HEK293 (cell line): ENCODE data around the gene ZFHX2.

Source experiments
- CTCF ChIA-PET: fragments of 350-600 bp; formaldehyde crosslinking; extraction: SDS; loops from one replicate; lab custom pipeline; 2021; ENCODE audit warnings: antibody characterized with exemption; lab: Yijun Ruan, JAX
- POLR2A ChIA-PET: fragments of 300-600 bp; formaldehyde crosslinking; extraction: SDS; loops from one replicate; lab custom pipeline; 2020; ENCODE audit warnings: antibody characterized with exemption, inconsistent platforms; lab: Yijun Ruan, JAX
- H3K27ac ChIP-seq: fragments of 200-500 bp; sonication (Bioruptor generic); 2 replicates; pipeline ENCODE4 v1.5.1; 2014; ENCODE audit warnings: low read depth, low read length, control low read depth, inconsistent platforms; ENCODE audit errors: extremely low read depth
- H3K36me3 ChIP-seq, 2 experiments: fragments of 200-500 bp in 1 of 2; sonication (Bioruptor generic) in 1 of 2; 1 replicate in 1 of 2; 2 replicates in 1 of 2; pipeline ENCODE4 v1.5.1; 2014 to 2017; ENCODE audit warnings: inconsistent platforms in 2 of 2, low read length in 2 of 2; ENCODE audit not compliant: control insufficient read depth in 2 of 2, insufficient read depth in 1 of 2
- H3K4me1 ChIP-seq: fragments of 200-500 bp; sonication (Bioruptor generic); 2 replicates; pipeline ENCODE4 v1.5.1; 2014; ENCODE audit warnings: mild to moderate bottlenecking, low read length, inconsistent platforms; ENCODE audit not compliant: control insufficient read depth, insufficient read depth
- H3K4me3 ChIP-seq: 2 replicates; pipeline ENCODE4 v1.5.1; 2011; ENCODE audit warnings: low read depth, mild to moderate bottlenecking, control low read depth, low read length, moderate library complexity
- H3K9me3 ChIP-seq: fragments of 200-500 bp; sonication (Bioruptor generic); 2 replicates; pipeline ENCODE4 v1.5.1; 2014; ENCODE audit warnings: low read depth, low read length, inconsistent platforms; ENCODE audit not compliant: control insufficient read depth, insufficient read depth
- HOXA7 ChIP-seq: sonication (generic); formaldehyde crosslinking; IDR thresholded peaks from 2 replicates; pipeline ENCODE4 v1.8.1; 2022; ENCODE audit warnings: missing genetic modification reagents, borderline replicate concordance
- HOXC10 ChIP-seq: sonication (generic); formaldehyde crosslinking; IDR thresholded peaks from 2 replicates; pipeline ENCODE4 v1.8.1; 2023; ENCODE audit warnings: mild to moderate bottlenecking, missing genetic modification reagents
- ZBTB8A ChIP-seq: fragments of 450-650 bp; formaldehyde crosslinking; IDR thresholded peaks from 2 replicates; pipeline ENCODE4 v1.5.1; 2016; ENCODE audit warnings: missing biosample characterization, missing genetic modification characterization
- ZFP37 ChIP-seq: fragments of 450-650 bp; formaldehyde crosslinking; IDR thresholded peaks from 2 replicates; pipeline ENCODE4 v1.5.1; 2016; ENCODE audit warnings: missing biosample characterization, missing genetic modification characterization
- ZNF174 ChIP-seq: fragments of 450-650 bp; formaldehyde crosslinking; IDR thresholded peaks from 2 replicates; pipeline ENCODE4 v1.5.0; 2017; ENCODE audit warnings: missing biosample characterization, mild to moderate bottlenecking, missing genetic modification characterization
- ZNF184 ChIP-seq: fragments of 450-650 bp; IDR thresholded peaks from 2 replicates; pipeline ENCODE4 v1.5.1; 2018; ENCODE audit warnings: missing biosample characterization, mild to moderate bottlenecking, missing genetic modification characterization
- ZNF211 ChIP-seq: fragments of 450-650 bp; formaldehyde crosslinking; IDR thresholded peaks from 2 replicates; pipeline ENCODE4 v1.5.1; 2016; ENCODE audit warnings: low read depth, missing biosample characterization, missing genetic modification characterization
- ZNF350 ChIP-seq: fragments of 450-650 bp; formaldehyde crosslinking; IDR thresholded peaks from 2 replicates; pipeline ENCODE4 v1.5.0; 2017; ENCODE audit warnings: missing biosample characterization, mild to moderate bottlenecking, missing genetic modification characterization
- ZNF354C ChIP-seq: fragments of 450-650 bp; formaldehyde crosslinking; IDR thresholded peaks from 2 replicates; pipeline ENCODE4 v1.5.1; 2016; ENCODE audit warnings: missing biosample characterization, missing genetic modification characterization, low read depth, borderline replicate concordance
- ZNF37A ChIP-seq: fragments of 450-650 bp; IDR thresholded peaks from 2 replicates; pipeline ENCODE4 v1.5.1; 2018; ENCODE audit warnings: missing biosample characterization, missing genetic modification characterization
- ZNF600 ChIP-seq: fragments of 450-650 bp; formaldehyde crosslinking; IDR thresholded peaks from 2 replicates; pipeline ENCODE4 v1.5.1; 2016; ENCODE audit warnings: missing biosample characterization, missing genetic modification characterization
- ZNF654 ChIP-seq: fragments of 450-650 bp; formaldehyde crosslinking; IDR thresholded peaks from 2 replicates; pipeline ENCODE4 v1.5.1; 2016; ENCODE audit warnings: low read depth, missing biosample characterization, missing genetic modification characterization
- ZNF747 ChIP-seq: fragments of 450-650 bp; formaldehyde crosslinking; IDR thresholded peaks from 2 replicates; pipeline ENCODE4 v1.5.1; 2016; ENCODE audit warnings: missing biosample characterization, missing genetic modification characterization
- ZNF776 ChIP-seq: fragments of 450-650 bp; formaldehyde crosslinking; IDR thresholded peaks from 2 replicates; pipeline ENCODE4 v1.5.0; 2017; ENCODE audit warnings: missing biosample characterization, missing genetic modification characterization, borderline replicate concordance
- ZXDB ChIP-seq: fragments of 450-650 bp; formaldehyde crosslinking; IDR thresholded peaks from 2 replicates; pipeline ENCODE4 v1.5.1; 2016; ENCODE audit warnings: missing biosample characterization, missing genetic modification characterization
- TF ChIP-seq, protein P1 (sequence below): fragments of 450-650 bp; formaldehyde crosslinking; IDR thresholded peaks from 2 replicates; pipeline ENCODE4 v1.5.1; 2016; ENCODE audit warnings: missing biosample characterization, missing genetic modification characterization
- TF ChIP-seq, protein P2 (sequence below): fragments of 450-650 bp; formaldehyde crosslinking; IDR thresholded peaks from 2 replicates; pipeline ENCODE4 v1.5.1; 2016; ENCODE audit warnings: missing biosample characterization, missing genetic modification characterization

The ZFHX2 gene

DNA sequence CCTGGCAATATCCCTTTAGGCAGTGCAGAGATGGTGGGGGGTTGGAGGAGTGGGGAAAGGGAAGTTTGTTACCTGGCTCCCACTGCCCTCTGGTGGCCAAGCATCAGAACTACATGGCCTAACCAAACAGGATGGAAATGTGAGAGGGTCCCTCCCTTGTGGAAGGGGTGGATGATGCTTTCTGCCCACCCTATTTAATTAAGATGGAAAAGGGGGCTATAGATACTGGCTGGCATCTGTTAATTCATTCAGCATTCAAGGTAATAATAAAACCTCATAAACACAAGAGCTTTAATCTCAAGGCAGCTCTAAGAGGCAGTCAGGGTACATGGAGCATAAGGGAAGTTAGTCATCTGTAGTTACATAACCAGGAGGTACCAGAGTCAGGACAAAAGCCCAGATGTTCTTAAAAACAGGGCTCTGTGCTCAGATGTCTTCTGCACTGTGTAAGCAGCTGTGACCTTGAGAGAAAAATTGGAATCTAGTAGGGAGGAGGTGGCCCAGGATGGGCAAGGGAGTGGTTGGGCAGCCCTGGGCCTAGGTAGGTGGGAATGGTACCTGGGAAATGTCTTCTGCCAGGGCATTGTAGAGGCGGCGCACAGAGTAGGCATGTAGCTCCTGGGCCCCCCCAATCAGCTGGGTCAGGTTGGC, 11.4 kb upstream of the ZFHX2 start (continued):
- TF ChIP-seq, protein P1, sequence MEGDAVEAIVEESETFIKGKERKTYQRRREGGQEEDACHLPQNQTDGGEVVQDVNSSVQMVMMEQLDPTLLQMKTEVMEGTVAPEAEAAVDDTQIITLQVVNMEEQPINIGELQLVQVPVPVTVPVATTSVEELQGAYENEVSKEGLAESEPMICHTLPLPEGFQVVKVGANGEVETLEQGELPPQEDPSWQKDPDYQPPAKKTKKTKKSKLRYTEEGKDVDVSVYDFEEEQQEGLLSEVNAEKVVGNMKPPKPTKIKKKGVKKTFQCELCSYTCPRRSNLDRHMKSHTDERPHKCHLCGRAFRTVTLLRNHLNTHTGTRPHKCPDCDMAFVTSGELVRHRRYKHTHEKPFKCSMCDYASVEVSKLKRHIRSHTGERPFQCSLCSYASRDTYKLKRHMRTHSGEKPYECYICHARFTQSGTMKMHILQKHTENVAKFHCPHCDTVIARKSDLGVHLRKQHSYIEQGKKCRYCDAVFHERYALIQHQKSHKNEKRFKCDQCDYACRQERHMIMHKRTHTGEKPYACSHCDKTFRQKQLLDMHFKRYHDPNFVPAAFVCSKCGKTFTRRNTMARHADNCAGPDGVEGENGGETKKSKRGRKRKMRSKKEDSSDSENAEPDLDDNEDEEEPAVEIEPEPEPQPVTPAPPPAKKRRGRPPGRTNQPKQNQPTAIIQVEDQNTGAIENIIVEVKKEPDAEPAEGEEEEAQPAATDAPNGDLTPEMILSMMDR (tag by site-specific recombination): peak; percentile 73
- TF ChIP-seq ZFP37 (tag by site-specific recombination) (no peak), ZBTB8A (tag by site-specific recombination) (0 out of 2 replicates have a peak, but pooled peaks have one; percentile 8), ZNF37A (tag by site-specific recombination) (no peak), ZNF184 (tag by site-specific recombination) (no peak), ZXDB (tag by site-specific recombination) (no peak), ZNF776 (tag by site-specific recombination) (no peak), ZNF350 (tag by site-specific recombination) (no peak), ZNF211 (tag by site-specific recombination) (no peak), HOXA7 (CRISPR knock-in tag) (no peak), ZNF747 (no peak), HOXC10 (CRISPR knock-in tag) (no peak), ZNF174 (tag by site-specific recombination) (no peak), ZNF354C (tag by site-specific recombination) (no peak), ZNF654 (tag by site-specific recombination) (peak; percentile 74)
- TF ChIP-seq, protein P2, sequence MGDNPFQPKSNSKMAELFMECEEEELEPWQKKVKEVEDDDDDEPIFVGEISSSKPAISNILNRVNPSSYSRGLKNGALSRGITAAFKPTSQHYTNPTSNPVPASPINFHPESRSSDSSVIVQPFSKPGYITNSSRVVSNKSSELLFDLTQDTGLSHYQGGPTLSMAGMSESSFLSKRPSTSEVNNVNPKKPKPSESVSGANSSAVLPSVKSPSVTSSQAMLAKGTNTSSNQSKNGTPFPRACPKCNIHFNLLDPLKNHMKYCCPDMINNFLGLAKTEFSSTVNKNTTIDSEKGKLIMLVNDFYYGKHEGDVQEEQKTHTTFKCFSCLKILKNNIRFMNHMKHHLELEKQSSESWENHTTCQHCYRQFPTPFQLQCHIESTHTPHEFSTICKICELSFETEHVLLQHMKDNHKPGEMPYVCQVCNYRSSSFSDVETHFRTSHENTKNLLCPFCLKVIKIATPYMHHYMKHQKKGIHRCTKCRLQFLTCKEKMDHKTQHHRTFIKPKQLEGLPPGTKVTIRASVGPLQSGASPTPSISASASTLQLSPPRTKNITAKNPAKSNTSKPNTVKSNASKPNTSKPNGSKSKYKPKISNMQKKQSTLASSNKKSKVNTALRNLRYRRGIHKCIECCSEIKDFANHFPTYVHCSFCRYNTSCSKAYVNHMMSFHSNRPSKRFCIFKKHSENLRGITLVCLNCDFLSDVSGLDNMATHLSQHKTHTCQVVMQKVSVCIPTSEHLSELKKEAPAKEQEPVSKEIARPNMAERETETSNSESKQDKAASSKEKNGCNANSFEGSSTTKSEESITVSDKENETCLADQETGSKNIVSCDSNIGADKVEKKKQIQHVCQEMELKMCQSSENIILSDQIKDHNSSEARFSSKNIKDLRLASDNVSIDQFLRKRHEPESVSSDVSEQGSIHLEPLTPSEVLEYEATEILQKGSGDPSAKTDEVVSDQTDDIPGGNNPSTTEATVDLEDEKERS (tag by site-specific recombination): no peak

DNA sequence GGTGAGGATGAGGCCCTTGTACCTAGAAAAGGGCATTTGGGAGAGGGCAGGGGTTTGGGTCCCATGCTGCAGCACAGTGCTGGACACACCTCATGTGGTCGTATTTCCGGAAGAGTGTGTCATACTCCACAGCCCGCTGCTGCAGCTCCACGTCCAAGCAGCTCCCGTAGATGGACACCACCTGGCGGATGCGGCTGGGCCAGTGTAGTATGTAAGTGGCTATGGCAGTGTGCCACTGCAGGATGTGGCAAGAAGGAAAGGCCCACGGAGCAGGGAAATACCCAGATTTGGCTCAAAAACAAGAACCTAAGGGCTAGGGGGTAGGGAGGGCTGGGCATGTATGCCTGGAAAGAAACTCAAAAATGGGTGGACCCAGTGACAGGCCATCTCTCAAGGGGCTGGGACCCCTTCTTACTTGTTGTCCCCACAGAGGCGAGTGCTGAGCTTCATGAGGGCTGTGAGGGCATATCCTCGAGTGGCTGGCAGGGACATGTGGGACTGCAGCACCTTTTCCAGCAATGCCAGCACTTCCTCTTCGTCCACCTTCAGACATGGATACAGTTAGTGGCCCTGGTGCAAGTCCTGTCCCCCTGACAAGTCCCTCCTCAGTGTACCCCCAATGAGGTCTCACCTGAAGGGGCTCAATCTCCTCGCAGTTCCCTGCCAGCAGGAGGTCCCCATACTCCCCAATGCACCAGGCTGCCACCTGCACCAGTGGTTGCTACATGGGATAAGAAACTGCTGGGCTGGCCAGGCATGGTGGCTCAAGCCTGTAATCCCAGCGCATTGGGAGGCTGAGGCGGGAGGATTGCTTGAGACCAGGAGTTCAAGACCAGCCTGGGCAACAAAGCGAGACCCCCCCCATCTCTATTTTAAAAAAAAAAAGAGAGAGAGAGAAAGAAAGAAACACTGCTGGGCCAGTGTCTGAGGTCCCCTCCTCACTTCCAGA, 10.6 kb upstream of the ZFHX2 start:
- ChIA-PET CTCF (interaction anchor here (0.6 to 10.1 kb wide), 11 partner anchors 10 to 568 kb away, joined by 3 to 338 read pairs (median 4); partner anchors contain the start of gene ZFHX2), POLR2A (interaction anchor here (1.6 kb wide), 2 partner anchors 11 to 84 kb away, joined by 5 read pairs; partner anchors contain the start of gene ZFHX2)
- no peak for TF ChIP-seq ZNF654 (tag by site-specific recombination)
- TF ChIP-seq ZNF600: 0 out of 2 replicates have a peak, but pooled peaks have one; percentile 10
- Histone ChIP-seq H3K9me3 (no peaks in the 10 kb centered on the region), H3K4me3 (no peak overlapping the region), H3K4me1 (peaks cover 4% of the 10 kb centered on the region; the same call in 1 of the 2 replicates), H3K27ac (no peak overlapping the region), H3K36me3 (peaks cover 17 to 85% of the 10 kb centered on the region in 2 experiments; a peak in 2 of 3 replicates)
